Astrocyte (in vitro differentiated cells and primary cell): ENCODE results near the gene CRYL1. TPM values are rescaled to one million over a fixed set of nuclear protein-coding genes. Genes with fewer than 3 reads are reported as not detected.

Experiments
- DNase-seq: peaks from one replicate; pipeline ENCODE4 v3.0.0-alpha.2; 2010; ENCODE audit warnings: low read depth
- FAIRE-seq: peaks from 2 replicates; lab custom pipeline; 2011; peaks lifted over from hg19 to GRCh38; lab: Jason Lieb, UNC
- H2AFZ ChIP-seq: 2 replicates; pipeline ENCODE4 v1.6.0; 2012; ENCODE audit warnings: low read depth, low read length, inconsistent platforms
- H3K27ac ChIP-seq: 2 replicates; pipeline ENCODE4 v1.5.1; 2011; ENCODE audit warnings: low read depth, low read length, inconsistent platforms
- H3K27me3 ChIP-seq: 2 replicates; pipeline ENCODE4 v1.6.0; 2011; ENCODE audit warnings: low read length, inconsistent platforms; ENCODE audit not compliant: insufficient read depth
- H3K36me3 ChIP-seq: 2 replicates; pipeline ENCODE4 v1.5.1; 2011; ENCODE audit warnings: low read length, inconsistent platforms; ENCODE audit not compliant: insufficient read depth
- H3K4me1 ChIP-seq: 2 replicates; pipeline ENCODE4 v1.5.1; 2011; ENCODE audit warnings: low read length, inconsistent platforms; ENCODE audit not compliant: insufficient read depth
- H3K4me2 ChIP-seq: 2 replicates; pipeline ENCODE4 v1.6.0; 2012; ENCODE audit warnings: low read length, inconsistent platforms
- H3K4me3 ChIP-seq: 2 replicates; pipeline ENCODE4 v1.5.1; 2011; ENCODE audit warnings: low read depth, mild to moderate bottlenecking, low read length, inconsistent platforms; ENCODE audit not compliant: insufficient read depth
- H3K79me2 ChIP-seq: 2 replicates; pipeline ENCODE4 v1.6.0; 2012; ENCODE audit warnings: mild to moderate bottlenecking, low read length, inconsistent platforms; ENCODE audit not compliant: insufficient read depth
- H3K9ac ChIP-seq: 2 replicates; pipeline ENCODE4 v1.6.0; 2012; ENCODE audit warnings: mild to moderate bottlenecking, low read length, inconsistent platforms
- H3K9me3 ChIP-seq: 2 replicates; pipeline ENCODE4 v1.5.1; 2012; ENCODE audit warnings: low read depth, mild to moderate bottlenecking, low read length, inconsistent platforms; ENCODE audit not compliant: insufficient read depth
- H4K20me1 ChIP-seq: 2 replicates; pipeline ENCODE4 v1.6.0; 2012; ENCODE audit warnings: low read length, inconsistent platforms; ENCODE audit not compliant: insufficient read depth
- H3K27ac Mint-ChIP-seq: one replicate; pipeline ENCODE4 v1.8.0; 2021; ENCODE audit warnings: mild to moderate bottlenecking, mixed read lengths; ENCODE audit not compliant: unreplicated experiment
- H3K27me3 Mint-ChIP-seq: one replicate; pipeline ENCODE4 v1.8.0; 2021; ENCODE audit warnings: low read depth, mixed read lengths; ENCODE audit not compliant: unreplicated experiment
- H3K36me3 Mint-ChIP-seq: one replicate; pipeline ENCODE4 v1.8.0; 2021; ENCODE audit warnings: low read depth, mixed read lengths; ENCODE audit not compliant: unreplicated experiment
- H3K4me1 Mint-ChIP-seq: one replicate; pipeline ENCODE4 v1.8.0; 2021; ENCODE audit warnings: low read depth, mixed read lengths; ENCODE audit not compliant: unreplicated experiment
- H3K4me3 Mint-ChIP-seq: one replicate; pipeline ENCODE4 v1.8.0; 2021; ENCODE audit warnings: mild to moderate bottlenecking, moderate library complexity, mixed read lengths; ENCODE audit not compliant: unreplicated experiment
- H3K9me3 Mint-ChIP-seq: one replicate; pipeline ENCODE4 v1.8.0; 2021; ENCODE audit warnings: mild to moderate bottlenecking, mixed read lengths; ENCODE audit not compliant: unreplicated experiment
- EZH2 ChIP-seq: IDR thresholded peaks from 2 replicates; pipeline ENCODE4 v1.6.1; 2012; ENCODE audit warnings: mild to moderate bottlenecking, low read length, inconsistent platforms; ENCODE audit not compliant: insufficient read depth
- total RNA-seq: library from RNA; stranded (reverse); gene quantifications from 2 replicates; pipeline ENCODE4 v1.2.1, GENCODE V29; 2021
- TF ChIP-seq, protein P1 (sequence below): IDR thresholded peaks from 2 replicates; pipeline ENCODE4 v1.5.1; 2011; ENCODE audit warnings: low read depth, mild to moderate bottlenecking, inconsistent platforms, low read length, moderate library complexity; ENCODE audit not compliant: insufficient read depth

The CRYL1 gene
- total RNA-seq, 1 donor from 2014 or later: 3.7 TPM

DNA sequence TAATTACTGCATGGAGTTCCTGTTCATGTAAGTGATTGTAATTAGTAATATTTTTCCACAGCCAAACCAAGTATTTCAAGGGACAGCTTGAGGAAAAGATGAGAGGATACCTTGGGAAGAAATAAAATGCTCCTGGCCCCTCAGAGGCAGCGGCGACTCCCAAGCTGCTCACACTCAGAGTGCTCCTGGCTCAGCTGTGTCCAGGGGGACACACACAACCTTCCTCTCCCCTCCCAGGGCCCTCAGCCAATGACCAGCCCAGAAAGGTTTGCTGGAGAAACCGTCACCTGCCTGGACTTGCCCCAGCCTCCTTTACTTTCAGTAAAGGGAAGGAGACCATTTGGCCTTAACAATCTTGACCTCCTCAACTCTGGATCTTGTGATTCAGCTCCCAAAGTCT lies 51.1 kb downstream of the CRYL1 start:
- Mint-ChIP-seq H3K4me1 (peaks cover 9% of the 10 kb centered on the region), H3K9me3 (no peaks in the 10 kb centered on the region), H3K36me3 (no peaks in the 10 kb centered on the region), H3K27me3 (peaks cover 4% of the 10 kb centered on the region), H3K27ac (no peak overlapping the region), H3K4me3 (no peak overlapping the region)
- FAIRE-seq: no peak
- Histone ChIP-seq H4K20me1 (no peaks in the 10 kb centered on the region), H3K9me3 (no peaks in the 10 kb centered on the region), H3K36me3 (no peaks in the 10 kb centered on the region), H2AFZ (no peak overlapping the region), H3K4me2 (no peak overlapping the region), H3K27me3 (no peaks in the 10 kb centered on the region), H3K27ac (no peak overlapping the region), H3K79me2 (no peaks in the 10 kb centered on the region), H3K9ac (no peak overlapping the region), H3K4me1 (no peaks in the 10 kb centered on the region), H3K4me3 (no peak overlapping the region)
- DNase-seq: no peak
- TF ChIP-seq EZH2: no peak
- TF ChIP-seq, protein P1, sequence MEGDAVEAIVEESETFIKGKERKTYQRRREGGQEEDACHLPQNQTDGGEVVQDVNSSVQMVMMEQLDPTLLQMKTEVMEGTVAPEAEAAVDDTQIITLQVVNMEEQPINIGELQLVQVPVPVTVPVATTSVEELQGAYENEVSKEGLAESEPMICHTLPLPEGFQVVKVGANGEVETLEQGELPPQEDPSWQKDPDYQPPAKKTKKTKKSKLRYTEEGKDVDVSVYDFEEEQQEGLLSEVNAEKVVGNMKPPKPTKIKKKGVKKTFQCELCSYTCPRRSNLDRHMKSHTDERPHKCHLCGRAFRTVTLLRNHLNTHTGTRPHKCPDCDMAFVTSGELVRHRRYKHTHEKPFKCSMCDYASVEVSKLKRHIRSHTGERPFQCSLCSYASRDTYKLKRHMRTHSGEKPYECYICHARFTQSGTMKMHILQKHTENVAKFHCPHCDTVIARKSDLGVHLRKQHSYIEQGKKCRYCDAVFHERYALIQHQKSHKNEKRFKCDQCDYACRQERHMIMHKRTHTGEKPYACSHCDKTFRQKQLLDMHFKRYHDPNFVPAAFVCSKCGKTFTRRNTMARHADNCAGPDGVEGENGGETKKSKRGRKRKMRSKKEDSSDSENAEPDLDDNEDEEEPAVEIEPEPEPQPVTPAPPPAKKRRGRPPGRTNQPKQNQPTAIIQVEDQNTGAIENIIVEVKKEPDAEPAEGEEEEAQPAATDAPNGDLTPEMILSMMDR: no peak

DNA sequence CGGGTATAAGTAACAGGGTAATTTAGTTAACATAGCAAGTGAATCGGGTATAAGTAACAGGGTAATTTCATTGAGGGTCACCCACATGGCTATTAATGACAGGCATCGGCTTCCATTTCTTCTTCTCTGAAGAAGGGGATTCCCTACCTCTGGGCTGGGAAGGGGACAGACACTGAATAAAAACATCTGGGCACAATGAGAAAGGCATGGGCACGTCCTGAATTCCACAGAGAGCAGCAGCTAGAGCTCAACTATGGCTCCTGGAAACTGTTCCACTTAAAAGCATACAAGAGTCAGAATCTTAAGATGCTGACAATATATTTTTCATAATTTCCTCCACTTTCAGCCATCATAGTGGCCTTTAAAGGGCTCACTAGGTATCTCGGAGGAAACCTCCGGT lies 51.8 kb downstream of the CRYL1 start:
- TF ChIP-seq EZH2: no peak
- TF ChIP-seq, protein P1: no peak
- H3K36me3 ChIP-seq: no peaks in the 10 kb centered on the region
- H3K9ac ChIP-seq: no peak overlapping the region
- Mint-ChIP-seq H3K4me3 (no peak overlapping the region), H3K27ac (no peak overlapping the region), H3K36me3 (no peaks in the 10 kb centered on the region), H3K9me3 (no peaks in the 10 kb centered on the region), H3K27me3 (peaks cover 4% of the 10 kb centered on the region), H3K4me1 (peaks cover 9% of the 10 kb centered on the region)
- H3K27me3 ChIP-seq: no peaks in the 10 kb centered on the region
- no peak overlapping the region for H2AFZ ChIP-seq
- H4K20me1 ChIP-seq: no peaks in the 10 kb centered on the region
- H3K9me3 ChIP-seq: no peaks in the 10 kb centered on the region
- no peak overlapping the region for H3K4me2 ChIP-seq
- FAIRE-seq (no peak), DNase-seq (no peak)
- no peaks in the 10 kb centered on the region for H3K79me2 ChIP-seq
- H3K4me3 ChIP-seq: no peak overlapping the region
- no peak overlapping the region for H3K27ac ChIP-seq
- H3K4me1 ChIP-seq: no peaks in the 10 kb centered on the region

DNA sequence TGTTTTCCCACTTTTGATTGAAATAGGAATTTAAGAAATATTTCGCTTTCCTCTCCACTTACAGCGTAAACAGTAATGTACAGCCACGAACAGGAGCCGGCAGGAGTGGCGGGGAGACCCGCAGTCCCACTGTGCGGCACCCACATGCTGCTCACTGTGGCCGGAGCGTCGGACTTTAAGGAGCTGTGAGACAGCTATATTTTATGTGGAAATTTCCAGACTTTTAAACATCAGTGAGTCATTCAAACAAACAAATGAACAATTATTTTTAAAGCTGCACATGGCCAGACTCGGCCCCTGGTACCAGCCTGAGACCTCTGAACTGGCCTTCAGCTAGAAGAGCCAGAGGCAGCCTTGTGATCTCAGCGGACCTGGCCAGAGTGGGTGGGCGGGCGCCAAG lies 52.5 kb downstream of the CRYL1 start:
- H3K9ac ChIP-seq: no peak overlapping the region
- Mint-ChIP-seq H3K27ac (peak overlapping the region; percentile 11), H3K9me3 (no peaks in the 10 kb centered on the region), H3K4me1 (peaks cover 9% of the 10 kb centered on the region), H3K4me3 (no peak overlapping the region), H3K36me3 (no peaks in the 10 kb centered on the region), H3K27me3 (peaks cover 2% of the 10 kb centered on the region)
- no peak overlapping the region for H3K27ac ChIP-seq
- H4K20me1 ChIP-seq: no peaks in the 10 kb centered on the region
- no peak overlapping the region for H3K4me3 ChIP-seq
- no peaks in the 10 kb centered on the region for H3K9me3 ChIP-seq
- H3K27me3 ChIP-seq: no peaks in the 10 kb centered on the region
- DNase-seq: no peak
- H2AFZ ChIP-seq: no peak overlapping the region
- H3K4me2 ChIP-seq: no peak overlapping the region
- H3K4me1 ChIP-seq: no peaks in the 10 kb centered on the region
- TF ChIP-seq, protein P1: no peak
- no peak for TF ChIP-seq EZH2
- H3K79me2 ChIP-seq: no peaks in the 10 kb centered on the region
- H3K36me3 ChIP-seq: no peaks in the 10 kb centered on the region
- no peak for FAIRE-seq
